ENCODE data around the gene NAALADL1.

Gene NAALADL1

GRCh38 chr11:65058419-65059054 is at the start of gene NAALADL1:
TSS of gene NAALADL1 (minus strand) at chr11:65058553. CDS start at chr11:65058521, 32 bp downstream.
- DNase-seq, result no peak

- no peak for DNase-seq
These were observed 49.6 kb upstream of the NAALADL1 start for GRCh38 chr11:65107751-65108468.

GRCh38 chr11:65107078-65107477 is 48.7 kb upstream of the NAALADL1 start:
- no peak for DNase-seq

- no peak for DNase-seq
These were observed 46.3 kb upstream of the NAALADL1 start for GRCh38 chr11:65104628-65105027.

- no peak for DNase-seq
These were observed 45.1 kb upstream of the NAALADL1 start for GRCh38 chr11:65103476-65103875.

- DNase-seq, result no peak
These were observed 44.1 kb upstream of the NAALADL1 start for GRCh38 chr11:65102142-65103095.

- no peak for DNase-seq
These were observed 42.5 kb upstream of the NAALADL1 start for GRCh38 chr11:65100674-65101350.

GRCh38 chr11:65096926-65097325 is 38.6 kb upstream of the NAALADL1 start:
- no peak for DNase-seq

- DNase-seq, result peak; percentile 98
These were observed 37.8 kb upstream of the NAALADL1 start, which contains the start of gene VPS51 for GRCh38 chr11:65095974-65096806. TSS of gene VPS51 (plus strand) at chr11:65096214. CDS start at chr11:65096251, 37 bp downstream.

- no peak for DNase-seq
These were observed 37.1 kb upstream of the NAALADL1 start for GRCh38 chr11:65095427-65095826.

GRCh38 chr11:65090628-65091027 is 32.3 kb upstream of the NAALADL1 start:
- DNase-seq, result no peak

GRCh38 chr11:65089621-65090020 is 31.3 kb upstream of the NAALADL1 start:
- DNase-seq, result no peak

GRCh38 chr11:65087827-65088226 is 29.5 kb upstream of the NAALADL1 start:
- no peak for DNase-seq

- DNase-seq, result no peak
These were observed 28.9 kb upstream of the NAALADL1 start for GRCh38 chr11:65087216-65087615.

- no peak for DNase-seq
These were observed 28.5 kb upstream of the NAALADL1 start for GRCh38 chr11:65086809-65087208.

GRCh38 chr11:65085446-65085845 is 27.1 kb upstream of the NAALADL1 start:
- DNase-seq, result no peak

- DNase-seq, result no peak
These were observed 26.4 kb upstream of the NAALADL1 start for GRCh38 chr11:65084598-65085375.

GRCh38 chr11:65083834-65084597 is 25.7 kb upstream of the NAALADL1 start, which contains the start of the genes CDCA5 and ZFPL1:
TSS of gene CDCA5 (minus strand) at chr11:65084040. CDS start at chr11:65083978, 62 bp downstream.
TSS of gene ZFPL1 (plus strand) at chr11:65084222. CDS start at chr11:65084699, 477 bp downstream.
- peak; percentile 98 for DNase-seq

- DNase-seq, result no peak
These were observed 24.9 kb upstream of the NAALADL1 start for GRCh38 chr11:65083134-65083833.
